BJ (cell line): ENCODE data around the gene VIT. TPM values are rescaled to one million over a fixed set of nuclear protein-coding genes. Genes with fewer than 3 reads are reported as not detected.
"Not testable (repeated sequence)": the region's sequence is repeated elsewhere in the genome, so short reads cannot be mapped to it uniquely, and the experiment has no call there.

Experiments used
- CTCF ChIA-PET: fragments of 350-600 bp; formaldehyde crosslinking; extraction: SDS; loops from one replicate; lab custom pipeline; 2021; ENCODE audit warnings: antibody characterized with exemption, inconsistent platforms; lab: Yijun Ruan, JAX
- POLR2A ChIA-PET: fragments of 300-600 bp; sonication (Branson Sonifier 250); formaldehyde crosslinking; extraction: SDS; loops from one replicate; lab custom pipeline; 2021; ENCODE audit warnings: antibody characterized with exemption; lab: Charles Lee
- DNase-seq: peaks from one replicate; pipeline ENCODE4 v3.0.0-alpha.2; 2011; ENCODE audit warnings: low read depth
- H3K27me3 ChIP-seq: 2 replicates; pipeline ENCODE4 v1.6.0; 2011; ENCODE audit warnings: low read length; ENCODE audit not compliant: control insufficient read depth, insufficient read depth
- H3K36me3 ChIP-seq: 2 replicates; pipeline ENCODE4 v1.5.1; 2011; ENCODE audit warnings: low read length; ENCODE audit not compliant: control insufficient read depth, insufficient read depth
- H3K4me3 ChIP-seq: 2 replicates; pipeline ENCODE4 v1.5.1; 2011; ENCODE audit warnings: low read depth, mild to moderate bottlenecking, control low read depth, low read length
- CTCF ChIP-seq: IDR thresholded peaks from 2 replicates; pipeline ENCODE4 v1.5.1; 2011; ENCODE audit warnings: low read depth, mild to moderate bottlenecking, control low read depth, inconsistent platforms, low read length, moderate library complexity; ENCODE audit not compliant: insufficient read depth
- polyA plus RNA-seq: library from polyadenylated mRNA; depleted of rRNA; stranded (reverse); fragments of >200 nt; gene quantifications from 2 replicates; pipeline ENCODE4 v1.2.3, GENCODE V29; 2011

VIT gene
- polyA plus RNA-seq, 1 experiment, result 41.1 TPM

GRCh38 chr2:36682562-36682961, 13.9 kb upstream of the VIT start:
- POLR2A ChIA-PET, result no interaction called here
- no peak for DNase-seq
- H3K27me3 ChIP-seq, result no peaks in the 10 kb centered on the region
- no peak overlapping the region for H3K4me3 ChIP-seq
- no peaks in the 10 kb centered on the region for H3K36me3 ChIP-seq
- no peak for TF ChIP-seq CTCF
- CTCF ChIA-PET, result interaction anchor here (1.2 kb wide), 1 partner anchor 88 kb away, joined by 3 read pairs; no protein-coding TSS in a partner anchor

- no peak for DNase-seq
- no peak for TF ChIP-seq CTCF
- CTCF ChIA-PET, result interaction anchor here (1.2 kb wide), 1 partner anchor 88 kb away, joined by 3 read pairs; no protein-coding TSS in a partner anchor
- no peaks in the 10 kb centered on the region for H3K27me3 ChIP-seq
- no peak overlapping the region for H3K4me3 ChIP-seq
- H3K36me3 ChIP-seq, result no peaks in the 10 kb centered on the region
- POLR2A ChIA-PET, result no interaction called here
These were observed 13.5 kb upstream of the VIT start for GRCh38 chr2:36683002-36683401.

- DNase-seq, H3K4me3 ChIP-seq, POLR2A ChIA-PET, H3K27me3 ChIP-seq, H3K36me3 ChIP-seq, CTCF ChIA-PET: not testable (repeated sequence)
These were observed 8.2 kb upstream of the VIT start for GRCh38 chr2:36688291-36688690.

GRCh38 chr2:36689013-36689412, 7.5 kb upstream of the VIT start:
- POLR2A ChIA-PET, H3K4me3 ChIP-seq, H3K27me3 ChIP-seq, H3K36me3 ChIP-seq, DNase-seq: not testable (repeated sequence)
- CTCF ChIA-PET, result interaction anchor here (0.8 kb wide), 1 partner anchor 12 kb away, joined by 4 read pairs; no protein-coding TSS in a partner anchor

- ChIA-PET CTCF (no interaction called here), POLR2A (no interaction called here)
- no peak for DNase-seq
- no peak overlapping the region for H3K4me3 ChIP-seq
- H3K27me3 ChIP-seq, result no peaks in the 10 kb centered on the region
- H3K36me3 ChIP-seq, result no peaks in the 10 kb centered on the region
- TF ChIP-seq CTCF, result no peak
These were observed 4.4 kb upstream of the VIT start for GRCh38 chr2:36692121-36692520.

GRCh38 chr2:36693825-36694224, 2.7 kb upstream of the VIT start:
- CTCF ChIA-PET, result no interaction called here
- Histone ChIP-seq H3K27me3 (no peaks in the 10 kb centered on the region), H3K4me3 (no peak overlapping the region), H3K36me3 (no peaks in the 10 kb centered on the region)
- no peak for TF ChIP-seq CTCF
- POLR2A ChIA-PET, result no interaction called here
- DNase-seq, result no peak
